IPS-NIHi11 (cell line): ENCODE data around the gene TRIM38.
A peak's percentile ranks its signal among the peaks of the same experiment; 100 is the strongest.
"Not testable (repeated sequence)": the region's sequence is repeated elsewhere in the genome, so short reads cannot be mapped to it uniquely, and the experiment has no call there.

Source experiments
- DNase-seq: peaks from one replicate; pipeline ENCODE4 v3.0.0; 2012; ENCODE audit warnings: mixed read lengths, low spot score

The TRIM38 gene, protein sequence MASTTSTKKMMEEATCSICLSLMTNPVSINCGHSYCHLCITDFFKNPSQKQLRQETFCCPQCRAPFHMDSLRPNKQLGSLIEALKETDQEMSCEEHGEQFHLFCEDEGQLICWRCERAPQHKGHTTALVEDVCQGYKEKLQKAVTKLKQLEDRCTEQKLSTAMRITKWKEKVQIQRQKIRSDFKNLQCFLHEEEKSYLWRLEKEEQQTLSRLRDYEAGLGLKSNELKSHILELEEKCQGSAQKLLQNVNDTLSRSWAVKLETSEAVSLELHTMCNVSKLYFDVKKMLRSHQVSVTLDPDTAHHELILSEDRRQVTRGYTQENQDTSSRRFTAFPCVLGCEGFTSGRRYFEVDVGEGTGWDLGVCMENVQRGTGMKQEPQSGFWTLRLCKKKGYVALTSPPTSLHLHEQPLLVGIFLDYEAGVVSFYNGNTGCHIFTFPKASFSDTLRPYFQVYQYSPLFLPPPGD

DNA sequence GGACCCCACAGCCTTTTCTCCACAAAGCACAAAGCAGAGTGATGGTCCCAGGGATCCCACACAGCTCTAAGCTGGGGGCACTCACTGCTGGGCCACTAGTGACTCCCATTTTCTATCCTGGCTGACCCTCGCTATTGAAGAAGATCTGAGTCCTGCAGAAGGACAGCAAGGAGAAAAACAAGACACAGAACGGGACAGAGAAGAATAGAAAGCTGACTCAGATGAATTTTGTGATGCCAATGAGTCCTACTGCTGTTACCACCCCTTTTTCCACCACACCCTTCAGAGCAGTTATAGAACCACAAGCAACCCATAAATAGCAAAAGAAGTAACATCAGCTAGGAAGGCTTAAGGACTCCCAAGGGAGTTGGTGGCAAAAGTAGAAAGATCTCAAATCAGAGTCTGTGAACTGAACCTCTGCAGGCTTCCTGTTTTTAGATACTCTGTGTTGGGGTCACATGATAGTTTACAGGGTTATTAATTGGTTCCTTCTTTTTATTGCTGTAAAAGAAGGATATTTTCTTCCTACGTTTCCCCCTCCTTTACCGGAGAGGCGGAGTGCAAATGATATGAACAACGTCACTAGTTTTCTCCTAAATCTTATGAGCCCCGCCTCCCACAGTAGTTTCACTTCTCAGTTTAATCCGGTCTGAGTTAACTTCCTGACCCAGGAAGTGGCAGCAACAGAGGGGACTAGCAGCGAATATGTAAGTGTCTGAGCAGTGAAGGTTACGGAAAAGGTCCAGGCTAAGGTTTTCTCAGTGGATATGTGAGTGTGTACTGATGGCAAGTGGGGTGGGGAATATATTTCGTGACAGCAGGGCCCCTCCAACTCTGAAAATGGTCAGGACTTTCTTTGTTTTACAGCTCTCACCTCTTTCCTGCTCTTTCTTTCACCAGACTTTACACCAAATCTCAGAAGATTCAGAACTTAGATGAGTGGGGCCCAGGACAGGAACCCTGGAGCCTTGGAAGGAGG lies at the start of gene TRIM38:
TSS of gene TRIM38 (plus strand) at position 654 of the 979 bp plus-strand sequence. CDS start 3,721 bp downstream, outside the sequence.
- peak; percentile 30 for DNase-seq

- DNase-seq = no peak
Measured at GRCh38 chr6:25913741-25914140, 48.9 kb upstream of the TRIM38 start.

DNA sequence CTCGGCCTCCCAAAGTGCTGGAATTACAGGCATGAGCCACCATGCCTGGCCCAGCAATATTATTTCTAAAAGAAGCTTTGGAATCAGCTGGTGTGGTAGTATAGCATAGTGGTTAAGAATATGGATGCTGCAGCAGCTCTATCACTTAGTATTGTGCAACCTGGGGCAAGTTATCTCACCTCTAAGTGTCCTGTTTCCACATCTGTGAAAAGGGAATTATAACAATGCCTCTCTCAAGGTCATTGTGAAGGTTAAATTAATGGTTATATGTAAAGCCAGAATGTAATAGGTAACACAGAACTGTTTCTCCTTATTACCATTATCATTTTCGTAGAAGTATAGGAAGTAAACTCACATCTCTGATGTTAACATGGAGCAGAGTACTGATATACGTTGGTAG lies 46.3 kb upstream of the TRIM38 start:
- no peak for DNase-seq

DNA sequence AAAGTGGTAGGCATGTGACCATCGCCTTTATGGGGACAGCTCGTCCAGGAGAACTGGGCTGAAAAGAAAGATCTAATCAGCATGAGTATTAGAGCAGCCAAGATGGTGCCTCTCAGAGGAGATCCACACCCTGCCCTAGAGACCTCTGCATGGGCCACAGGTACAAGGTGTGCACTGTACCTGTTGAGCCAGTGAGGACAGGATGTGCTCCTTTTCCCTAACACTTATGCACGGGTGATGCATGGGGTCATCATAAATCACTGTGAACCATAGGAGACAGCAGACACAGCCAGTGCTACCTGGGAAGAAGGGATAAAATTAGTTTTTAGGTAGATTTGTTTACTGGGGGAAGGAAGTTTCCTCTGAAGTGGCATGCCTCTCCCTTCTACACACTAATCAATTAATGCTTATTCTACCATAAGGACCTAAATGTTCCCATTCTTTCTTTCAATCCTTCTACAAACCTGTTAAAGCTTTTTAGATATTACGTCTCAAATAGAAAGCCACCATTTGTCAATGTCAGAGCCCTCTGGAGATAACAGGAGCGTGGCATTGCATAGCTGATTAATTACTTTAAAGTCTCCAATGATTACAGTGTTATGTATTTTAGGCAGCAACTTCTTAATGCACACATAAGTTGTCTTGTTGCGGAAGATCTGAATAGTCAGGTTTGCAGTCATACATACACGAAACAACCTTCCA lies 45.7 kb upstream of the TRIM38 start:
- DNase-seq = no peak

- no peak for DNase-seq
Measured at GRCh38 chr6:25918083-25918683, 44.4 kb upstream of the TRIM38 start.

DNA sequence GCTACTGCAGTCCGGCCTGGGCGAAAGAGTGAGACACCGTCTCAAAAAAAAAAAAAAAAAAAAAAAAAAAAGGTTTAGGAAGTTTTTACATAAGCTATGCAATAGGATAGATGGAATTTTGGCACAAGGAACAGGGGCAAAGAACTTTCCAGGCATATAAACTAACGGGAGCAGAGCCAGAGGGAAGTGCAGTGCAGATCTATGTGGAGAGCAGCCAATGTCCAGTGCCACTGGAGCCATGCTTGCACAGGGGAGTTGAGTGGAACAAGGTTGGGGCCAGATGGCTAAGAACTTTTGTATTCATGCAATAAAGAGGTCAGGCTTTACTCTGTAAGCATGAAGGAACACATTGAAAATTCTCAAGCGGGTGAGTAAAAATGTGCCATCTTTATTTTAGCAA lies 42.9 kb upstream of the TRIM38 start:
- DNase-seq = no peak

GRCh38 chr6:25921525-25922203 lies 40.9 kb upstream of the TRIM38 start:
- DNase-seq = no peak

DNA sequence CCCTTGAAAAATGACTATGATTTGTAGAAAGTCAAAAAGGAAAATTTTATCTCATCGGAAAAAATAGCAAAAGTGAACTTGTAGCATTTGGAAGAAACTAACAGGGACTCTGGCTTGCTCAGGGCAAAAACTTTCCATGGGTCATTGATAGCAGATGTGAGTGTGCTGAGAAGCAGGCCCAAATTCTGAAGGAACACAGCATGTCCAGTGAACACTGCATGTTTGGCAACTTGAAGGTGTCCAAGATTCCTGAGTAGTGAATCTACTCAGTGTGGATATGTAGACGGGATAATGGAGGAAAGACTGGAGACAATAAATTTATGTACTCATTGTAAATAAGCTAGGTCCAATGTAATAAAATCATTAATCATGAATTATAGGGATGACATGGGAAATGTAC lies 40.3 kb upstream of the TRIM38 start:
- DNase-seq = no peak

DNA sequence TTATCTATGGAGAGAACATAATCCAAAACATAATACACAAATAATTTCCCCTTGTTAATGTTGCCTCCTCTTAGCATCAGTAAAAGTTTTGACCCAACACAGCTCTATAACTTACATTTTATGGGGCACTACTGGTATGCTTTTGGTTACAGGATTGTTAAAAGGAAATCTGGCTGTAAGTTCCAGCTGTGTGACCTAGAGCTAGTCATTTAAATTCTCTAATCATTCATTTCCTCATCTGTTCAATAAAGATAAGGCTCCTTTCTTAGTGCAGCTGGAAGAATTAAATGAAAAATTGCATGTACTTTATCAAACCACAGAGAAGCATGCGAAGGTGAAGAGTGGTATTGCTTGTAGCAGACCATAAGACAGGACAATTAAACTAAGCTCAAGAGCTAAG lies 36.7 kb upstream of the TRIM38 start:
- no peak for DNase-seq

GRCh38 chr6:25927178-25927577 lies 35.4 kb upstream of the TRIM38 start:
- DNase-seq = no peak

- DNase-seq = no peak
Measured at GRCh38 chr6:25927756-25928216, 34.8 kb upstream of the TRIM38 start.

DNA sequence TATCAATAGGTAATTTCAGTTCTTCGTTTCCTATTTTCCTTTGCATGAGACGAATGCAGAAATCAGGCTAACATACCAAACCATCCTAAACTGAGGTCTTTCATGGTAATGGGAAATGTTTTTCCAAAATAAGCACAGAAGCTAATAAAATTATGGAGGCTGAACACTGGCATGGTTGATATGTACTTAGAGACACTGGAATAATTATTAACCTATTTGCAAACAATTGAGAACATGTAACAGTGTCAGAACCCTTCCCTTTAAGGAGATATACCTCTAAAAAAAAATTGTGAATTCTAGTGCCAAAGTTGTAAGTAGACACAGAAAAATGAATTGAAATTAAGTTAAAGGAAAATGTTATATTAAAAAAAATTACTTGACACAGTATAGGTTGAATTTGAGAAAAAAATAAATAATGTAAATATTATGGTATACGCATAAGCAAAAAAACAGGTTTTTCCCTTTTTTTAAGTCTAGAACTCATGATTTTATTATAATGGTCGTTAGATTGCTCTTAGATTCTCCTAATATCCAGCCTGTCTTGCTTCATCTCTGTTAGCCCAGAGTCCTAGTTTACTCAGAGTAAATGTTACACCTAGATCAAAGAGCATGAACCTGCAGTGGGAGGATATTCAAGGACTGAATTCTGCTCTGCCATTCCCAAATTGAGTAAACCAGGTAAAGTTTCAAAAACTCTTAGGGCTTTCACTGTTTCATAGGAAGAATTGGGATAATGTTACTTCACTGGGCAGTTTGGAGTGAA lies 33.9 kb upstream of the TRIM38 start:
- DNase-seq = no peak

- DNase-seq = not testable (repeated sequence)
Measured at GRCh38 chr6:25929785-25930184, 32.8 kb upstream of the TRIM38 start.

DNA sequence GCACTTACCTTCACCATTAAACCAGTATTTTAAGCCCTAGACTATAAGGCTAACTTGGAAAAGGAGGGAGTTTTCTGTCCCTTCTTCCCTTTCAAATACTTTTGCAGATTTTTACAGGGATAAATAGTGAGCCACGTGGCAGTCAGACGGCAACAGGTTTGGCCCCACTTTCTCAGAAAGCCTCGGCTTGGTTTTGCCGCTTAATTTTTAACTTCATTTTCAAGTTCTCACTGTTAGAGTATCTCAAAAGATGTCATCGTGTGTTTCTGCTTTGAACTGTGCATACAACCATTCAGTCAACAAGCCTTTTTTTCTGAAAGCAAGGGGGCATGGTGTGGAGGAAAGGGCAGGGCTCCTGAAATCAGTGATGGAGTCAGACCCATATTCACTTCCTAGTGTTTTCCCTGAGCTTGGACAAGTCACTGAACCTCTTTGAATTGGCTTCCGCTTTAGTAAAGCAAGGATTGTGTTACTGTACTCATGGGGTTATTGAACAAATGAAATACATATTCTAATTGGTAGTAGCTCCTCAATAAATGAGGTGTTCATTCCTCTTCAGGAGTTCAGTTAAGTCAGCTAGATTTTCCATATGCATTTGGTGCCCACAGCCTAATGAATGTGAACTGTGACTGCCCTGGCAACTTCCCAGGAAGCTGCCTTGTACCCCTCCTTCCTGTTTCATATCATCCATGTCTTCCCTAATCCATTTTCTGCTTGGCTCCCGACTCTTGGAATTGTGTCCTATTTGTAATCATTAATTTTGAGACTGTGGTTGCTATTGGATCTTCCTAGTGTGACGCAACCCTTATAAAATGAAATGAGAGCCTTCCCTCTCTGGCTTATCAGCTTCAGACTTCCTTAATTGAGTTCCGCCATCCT lies 31.8 kb upstream of the TRIM38 start, which contains the start of gene SLC17A2:
TSS of gene SLC17A2 (minus strand) at position 160 of the 879 bp plus-strand sequence. CDS start 4,895 bp downstream, outside the sequence.
- DNase-seq = no peak

GRCh38 chr6:25931411-25931709 lies 31.2 kb upstream of the TRIM38 start:
- no peak for DNase-seq

DNA sequence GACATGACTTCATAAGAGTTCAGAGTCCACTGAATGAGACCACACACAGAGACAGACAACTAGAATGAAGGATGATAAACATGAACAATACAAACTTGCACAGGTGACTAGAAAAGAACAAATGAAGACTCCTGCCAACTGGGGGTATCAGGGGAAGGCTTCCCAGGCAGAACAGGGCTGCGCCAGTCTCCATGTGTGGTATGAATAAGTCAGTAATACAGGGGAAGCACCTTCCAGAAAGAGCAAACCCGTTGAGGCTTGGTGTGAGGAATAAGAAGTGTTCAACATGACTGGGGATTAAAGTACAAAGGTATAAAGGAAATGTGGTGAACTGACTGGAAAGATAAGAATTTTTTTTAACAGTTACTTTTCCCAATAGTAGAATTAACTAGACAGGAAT lies 28.4 kb upstream of the TRIM38 start:
- DNase-seq = no peak

DNA sequence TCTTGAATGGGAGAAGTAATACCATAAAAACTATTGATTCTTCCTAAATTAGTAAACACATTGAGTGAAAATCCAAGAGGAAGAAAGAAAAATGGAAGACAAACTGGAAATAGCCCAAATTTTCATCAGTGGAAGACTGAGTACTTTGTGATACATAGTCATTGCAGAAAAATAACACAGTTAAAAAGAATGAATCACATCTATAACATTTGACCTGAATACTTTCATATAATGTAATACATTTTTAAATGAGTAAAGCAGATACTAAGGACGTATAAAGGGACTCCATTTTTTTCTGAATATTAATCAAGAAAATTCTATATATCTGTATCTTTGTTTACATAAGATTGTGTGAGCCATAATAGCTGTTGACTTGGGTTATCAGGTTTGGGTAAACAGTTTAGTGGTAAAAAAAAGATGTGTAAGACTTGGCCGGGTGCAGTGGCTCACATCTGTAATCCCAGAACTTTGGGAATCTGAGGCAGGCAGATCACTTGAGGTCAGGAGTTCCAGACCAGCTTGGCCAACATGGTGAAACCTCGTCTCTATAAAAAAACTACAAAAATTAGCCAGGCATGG lies 27.8 kb upstream of the TRIM38 start:
- DNase-seq = no peak

GRCh38 chr6:25935953-25936352 lies 26.6 kb upstream of the TRIM38 start:
- no peak for DNase-seq

GRCh38 chr6:25939593-25939992 lies 23.0 kb upstream of the TRIM38 start:
- no peak for DNase-seq
